22Rv1 (cell line): ENCODE data around the gene FAM151A.

Experiments used
- ZFX ChIP-seq: fragments of 450-650 bp; IDR thresholded peaks from 2 replicates; pipeline ENCODE4 v1.6.1; 2017; ENCODE audit warnings: antibody characterized with exemption, borderline replicate concordance
- TF ChIP-seq, protein P1 (sequence below): fragments of 450-650 bp; IDR thresholded peaks from 2 replicates; pipeline ENCODE4 v1.5.1; 2017; ENCODE audit warnings: mild to moderate bottlenecking

DNA sequence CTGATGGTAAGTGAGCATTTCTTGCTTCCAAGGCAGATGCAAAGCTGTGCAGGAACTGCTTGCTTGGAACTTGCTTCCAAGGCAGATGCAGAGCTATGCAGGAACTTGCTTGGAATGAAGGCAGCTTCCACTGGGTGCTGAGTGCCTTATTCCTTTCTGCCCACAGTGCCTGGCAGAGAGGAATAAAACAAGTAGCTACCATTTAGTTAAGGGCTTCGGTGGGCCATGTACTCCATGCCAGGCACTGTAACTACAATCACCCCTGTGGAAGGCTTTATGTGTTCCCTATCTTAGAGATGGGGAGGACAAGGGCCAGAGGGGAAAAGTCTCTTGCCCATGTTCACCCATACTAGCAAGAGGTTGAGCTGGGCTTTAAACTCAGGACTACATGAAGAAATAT, 26.6 kb upstream of the FAM151A start:
- TF ChIP-seq, protein P1, sequence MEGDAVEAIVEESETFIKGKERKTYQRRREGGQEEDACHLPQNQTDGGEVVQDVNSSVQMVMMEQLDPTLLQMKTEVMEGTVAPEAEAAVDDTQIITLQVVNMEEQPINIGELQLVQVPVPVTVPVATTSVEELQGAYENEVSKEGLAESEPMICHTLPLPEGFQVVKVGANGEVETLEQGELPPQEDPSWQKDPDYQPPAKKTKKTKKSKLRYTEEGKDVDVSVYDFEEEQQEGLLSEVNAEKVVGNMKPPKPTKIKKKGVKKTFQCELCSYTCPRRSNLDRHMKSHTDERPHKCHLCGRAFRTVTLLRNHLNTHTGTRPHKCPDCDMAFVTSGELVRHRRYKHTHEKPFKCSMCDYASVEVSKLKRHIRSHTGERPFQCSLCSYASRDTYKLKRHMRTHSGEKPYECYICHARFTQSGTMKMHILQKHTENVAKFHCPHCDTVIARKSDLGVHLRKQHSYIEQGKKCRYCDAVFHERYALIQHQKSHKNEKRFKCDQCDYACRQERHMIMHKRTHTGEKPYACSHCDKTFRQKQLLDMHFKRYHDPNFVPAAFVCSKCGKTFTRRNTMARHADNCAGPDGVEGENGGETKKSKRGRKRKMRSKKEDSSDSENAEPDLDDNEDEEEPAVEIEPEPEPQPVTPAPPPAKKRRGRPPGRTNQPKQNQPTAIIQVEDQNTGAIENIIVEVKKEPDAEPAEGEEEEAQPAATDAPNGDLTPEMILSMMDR, result no peak
- TF ChIP-seq ZFX, result no peak
